Activated CD8-positive, alpha-beta T cell treated with anti-CD3 and anti-CD28 coated beads for 36 hours (primary cell): ENCODE measurements around the gene USP15. TPM values are rescaled to one million over a fixed set of nuclear protein-coding genes. Genes with fewer than 3 reads are reported as not detected.
A peak's percentile ranks its signal among the peaks of the same experiment; 100 is the strongest.

Experiments
- ATAC-seq: fragments of 200-7000 bp; cut with Tn5 transposase; one replicate; pipeline ENCODE4 v1.10.0; 2021; ENCODE audit warnings: mild to moderate bottlenecking, moderate library complexity
- CTCF ChIA-PET: fragments of 350-600 bp; sonication (Branson Sonifier 250); formaldehyde crosslinking; loops from one replicate; lab custom pipeline; 2021; ENCODE audit warnings: antibody characterized with exemption; lab: Charles Lee
- POLR2A ChIA-PET: fragments of 350-600 bp; sonication (Branson Sonifier 250); formaldehyde crosslinking; loops from one replicate; lab custom pipeline; 2021; ENCODE audit warnings: antibody characterized with exemption; lab: Charles Lee
- DNase-seq: peaks from one replicate; pipeline ENCODE4 v3.0.0-alpha.2; 2020
- H3K27ac Mint-ChIP-seq: one replicate; pipeline ENCODE4 v1.8.0; 2021; ENCODE audit warnings: mild to moderate bottlenecking, mixed read lengths
- H3K27me3 Mint-ChIP-seq: one replicate; pipeline ENCODE4 v1.8.0; 2021; ENCODE audit warnings: mixed read lengths
- H3K36me3 Mint-ChIP-seq: one replicate; pipeline ENCODE4 v1.8.0; 2021; ENCODE audit warnings: low read depth, mixed read lengths
- H3K4me1 Mint-ChIP-seq: one replicate; pipeline ENCODE4 v1.8.0; 2021; ENCODE audit warnings: low read depth, mixed read lengths
- H3K4me3 Mint-ChIP-seq: one replicate; pipeline ENCODE4 v1.8.0; 2021; ENCODE audit warnings: mild to moderate bottlenecking, moderate library complexity, mixed read lengths
- H3K9me3 Mint-ChIP-seq: one replicate; pipeline ENCODE4 v1.8.0; 2021; ENCODE audit warnings: mixed read lengths
- CTCF ChIP-seq: fragments of 200-600 bp; IDR thresholded peaks from one replicate; pipeline ENCODE4 v1.8.0; 2022; ENCODE audit warnings: antibody characterized with exemption, mild to moderate bottlenecking
- intact Hi-C: fragments of 100-400 bp; cut with micrococcal nuclease; formaldehyde crosslinking; loops from one replicate; pipeline ENCODE4 v1.10.0; 2022
- total RNA-seq, 2 experiments: library from RNA; stranded (reverse); gene quantifications; one replicate each; pipeline ENCODE4 v1.2.3, GENCODE V29; 2021

USP15 gene
- total RNA-seq, 2 experiments from 2014 or later = 112 to 118 TPM

- intact Hi-C loops = no loop called here
- Mint-ChIP-seq H3K27ac (peak overlapping the region; percentile 54), H3K4me1 (peaks cover 73% of the 10 kb centered on the region), H3K27me3 (no peaks in the 10 kb centered on the region), H3K36me3 (peaks cover 80% of the 10 kb centered on the region), H3K9me3 (peaks cover 2% of the 10 kb centered on the region), H3K4me3 (no peak overlapping the region)
- ATAC-seq (no peak), DNase-seq (no peak)
- TF ChIP-seq CTCF = no peak
- ChIA-PET POLR2A (no interaction called here), CTCF (interaction anchor here (1.4 kb wide), 1 partner anchor 13 kb away, joined by 3 read pairs; no protein-coding TSS in a partner anchor)
Observed at GRCh38 chr12:62297321-62297720, 37.1 kb downstream of the USP15 start.

- H3K4me1 Mint-ChIP-seq = peaks cover 65% of the 10 kb centered on the region
- H3K27ac Mint-ChIP-seq = peak overlapping the region; percentile 3
- DNase-seq = no peak
- peaks cover 90% of the 10 kb centered on the region for H3K36me3 Mint-ChIP-seq
- ChIA-PET POLR2A (no interaction called here), CTCF (no interaction called here)
- no peak for TF ChIP-seq CTCF
- intact Hi-C loops = no loop called here
- ATAC-seq = no peak
- H3K9me3 Mint-ChIP-seq = peaks cover 7% of the 10 kb centered on the region
- no peaks in the 10 kb centered on the region for H3K27me3 Mint-ChIP-seq
- no peak overlapping the region for H3K4me3 Mint-ChIP-seq
Observed at GRCh38 chr12:62299617-62300016, 39.4 kb downstream of the USP15 start.

GRCh38 chr12:62301080-62301798 lies 41.0 kb downstream of the USP15 start:
- ChIA-PET CTCF (no interaction called here), POLR2A (interaction anchor here (1.3 kb wide), 1 partner anchor 10 kb away, joined by 3 read pairs; no protein-coding TSS in a partner anchor)
- no peaks in the 10 kb centered on the region for H3K27me3 Mint-ChIP-seq
- H3K36me3 Mint-ChIP-seq = peaks cover 89% of the 10 kb centered on the region
- no peak for TF ChIP-seq CTCF
- H3K4me3 Mint-ChIP-seq = no peak overlapping the region
- peak overlapping the region; percentile 42 for H3K27ac Mint-ChIP-seq
- peaks cover 62% of the 10 kb centered on the region for H3K4me1 Mint-ChIP-seq
- DNase-seq = no peak
- peaks cover 13% of the 10 kb centered on the region for H3K9me3 Mint-ChIP-seq
- intact Hi-C loops = no loop called here
- ATAC-seq = peak; percentile 56

DNA sequence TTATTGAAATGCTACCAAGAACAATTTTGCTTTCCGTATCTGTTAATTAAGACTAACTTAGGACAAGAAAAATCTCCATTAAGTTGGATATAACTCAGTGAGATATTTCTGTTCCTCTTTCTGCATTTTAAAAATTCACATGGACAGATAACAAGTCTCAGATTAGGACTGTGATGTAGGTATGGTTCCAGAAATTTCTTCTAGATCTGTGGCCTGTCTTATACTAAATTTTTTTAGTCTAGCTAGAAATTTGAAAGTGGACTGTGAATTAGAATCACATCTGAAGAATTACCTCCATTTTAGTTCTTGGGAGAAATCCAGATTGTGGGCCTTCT lies 41.6 kb downstream of the USP15 start:
- ATAC-seq (no peak), DNase-seq (no peak)
- intact Hi-C loops = no loop called here
- no peaks in the 10 kb centered on the region for H3K27me3 Mint-ChIP-seq
- H3K4me3 Mint-ChIP-seq = no peak overlapping the region
- H3K27ac Mint-ChIP-seq = no peak overlapping the region
- H3K36me3 Mint-ChIP-seq = peaks cover 89% of the 10 kb centered on the region
- peaks cover 13% of the 10 kb centered on the region for H3K9me3 Mint-ChIP-seq
- POLR2A ChIA-PET = no interaction called here
- no peak for TF ChIP-seq CTCF
- H3K4me1 Mint-ChIP-seq = peaks cover 61% of the 10 kb centered on the region
- CTCF ChIA-PET = no interaction called here

- CTCF ChIA-PET = interaction anchor here (1.0 kb wide), 1 partner anchor 134 kb away, joined by 3 read pairs; no protein-coding TSS in a partner anchor
- POLR2A ChIA-PET = no interaction called here
- intact Hi-C loops = no loop called here
Observed at GRCh38 chr12:62304560-62304959, 44.4 kb downstream of the USP15 start.

More at GRCh38 chr12:62304560-62304959, 44.4 kb downstream of the USP15 start:
- Mint-ChIP-seq H3K4me1 (peaks cover 65% of the 10 kb centered on the region), H3K36me3 (peaks cover 86% of the 10 kb centered on the region), H3K9me3 (peaks cover 12% of the 10 kb centered on the region), H3K4me3 (no peak overlapping the region), H3K27ac (no peak overlapping the region), H3K27me3 (no peaks in the 10 kb centered on the region)
- DNase-seq (no peak), ATAC-seq (no peak)
- no peak for TF ChIP-seq CTCF
